Smooth muscle cell (in vitro differentiated cells): ENCODE results near the gene C11orf58. TPM values are rescaled to one million over a fixed set of nuclear protein-coding genes. Genes with fewer than 3 reads are reported as not detected.

Source experiments
- DNase-seq: peaks from one replicate; lab custom pipeline; 2025; ENCODE audit not compliant: unreplicated experiment; lab: John Stamatoyannopoulos, UW
- H2AFZ ChIP-seq: fragments of 200-600 bp; sonication (generic); 2 replicates; pipeline ENCODE4 v1.6.0; 2016; ENCODE audit warnings: antibody characterized with exemption, low read depth, mild to moderate bottlenecking
- H3F3A ChIP-seq: fragments of 200-600 bp; sonication (generic); 2 replicates; pipeline ENCODE4 v1.6.0; 2017; ENCODE audit warnings: antibody characterized with exemption, low read depth
- H3K27ac ChIP-seq: fragments of 200-600 bp; sonication (generic); 2 replicates; pipeline ENCODE4 v1.5.1; 2016; ENCODE audit warnings: low read depth, mild to moderate bottlenecking
- H3K27me3 ChIP-seq: fragments of 200-600 bp; sonication (generic); 2 replicates; pipeline ENCODE4 v1.6.1; 2016; ENCODE audit warnings: low read depth, mild to moderate bottlenecking
- H3K36me3 ChIP-seq: fragments of 200-600 bp; sonication (generic); 2 replicates; pipeline ENCODE4 v1.5.1; 2016; ENCODE audit warnings: low read depth
- H3K4me1 ChIP-seq: fragments of 200-600 bp; sonication (generic); 2 replicates; pipeline ENCODE4 v1.5.1; 2016; ENCODE audit warnings: low read depth
- H3K4me2 ChIP-seq: fragments of 200-600 bp; sonication (generic); 2 replicates; pipeline ENCODE4 v1.6.0; 2016; ENCODE audit warnings: mild to moderate bottlenecking
- H3K4me3 ChIP-seq: fragments of 200-600 bp; sonication (generic); 2 replicates; pipeline ENCODE4 v1.5.1; 2016; ENCODE audit warnings: mild to moderate bottlenecking
- H3K79me2 ChIP-seq: fragments of 200-600 bp; sonication (generic); 2 replicates; pipeline ENCODE4 v1.6.0; 2016; ENCODE audit warnings: low read depth, mild to moderate bottlenecking
- H3K9ac ChIP-seq: fragments of 200-600 bp; sonication (generic); 2 replicates; pipeline ENCODE4 v1.6.0; 2016; ENCODE audit warnings: low read depth
- H3K9me3 ChIP-seq: fragments of 200-600 bp; sonication (generic); replicated peaks from 2 replicates; pipeline ENCODE4 v1.5.1; 2016; ENCODE audit warnings: low read depth
- H4K20me1 ChIP-seq: fragments of 200-600 bp; sonication (generic); 2 replicates; pipeline ENCODE4 v1.6.0; 2016; ENCODE audit warnings: low read depth
- CTCF ChIP-seq: fragments of 200-600 bp; sonication (generic); IDR thresholded peaks from 2 replicates; pipeline ENCODE4 v1.5.1; 2017; ENCODE audit warnings: borderline replicate concordance, mild to moderate bottlenecking, antibody characterized with exemption; ENCODE audit not compliant: insufficient read depth, poor library complexity, severe bottlenecking
- WGBS: methylation state at CpG from one replicate; pipeline ENCODE4 v1.1.7; 2016; ENCODE audit warnings: low lambda C conversion rate; 5-methylcytosine and 5-hydroxymethylcytosine counted together
- polyA plus RNA-seq: library from polyadenylated mRNA; unstranded; fragments of >200 nt; fragmentation: Nextera tagmentation; extraction: Ambion mirVana; gene quantifications from 2 replicates; pipeline ENCODE4 v1.2.1, GENCODE V29; 2016
- total RNA-seq: library from RNA; depleted of rRNA; stranded (reverse); fragments of >200 nt; gene quantifications from 2 replicates; pipeline ENCODE4 v1.2.3, GENCODE V29; 2014

The C11orf58 gene
- total and polyA plus RNA-seq, 2 experiments from 2014 or later: 174 to 183 TPM

- Histone ChIP-seq H3K79me2 (no peaks in the 10 kb centered on the region), H3K4me1 (no peaks in the 10 kb centered on the region), H3K9me3 (no peaks in the 10 kb centered on the region), H3K36me3 (no peaks in the 10 kb centered on the region), H4K20me1 (no peaks in the 10 kb centered on the region), H3K27ac (no peak overlapping the region), H3K4me3 (no peak overlapping the region), H2AFZ (no peak overlapping the region), H3K9ac (no peak overlapping the region), H3K27me3 (no peaks in the 10 kb centered on the region), H3F3A (no peaks in the 10 kb centered on the region), H3K4me2 (no peak overlapping the region)
- 81% methylated on average over 3 of the region's 3 CpGs for WGBS
- no peak for TF ChIP-seq CTCF
- no peak for DNase-seq
Measured at GRCh38 chr11:16722581-16723344, 15.7 kb upstream of the C11orf58 start.

GRCh38 chr11:16727806-16728205, 10.6 kb upstream of the C11orf58 start:
- H4K20me1 ChIP-seq: no peaks in the 10 kb centered on the region
- H3F3A ChIP-seq: no peaks in the 10 kb centered on the region
- H3K27me3 ChIP-seq: no peaks in the 10 kb centered on the region
- H3K79me2 ChIP-seq: no peaks in the 10 kb centered on the region
- no peak for DNase-seq
- no peak overlapping the region for H2AFZ ChIP-seq
- no peak for TF ChIP-seq CTCF
- no peaks in the 10 kb centered on the region for H3K4me1 ChIP-seq
- H3K4me3 ChIP-seq: no peak overlapping the region
- no peak overlapping the region for H3K9ac ChIP-seq
- no peak overlapping the region for H3K27ac ChIP-seq
- H3K36me3 ChIP-seq: no peaks in the 10 kb centered on the region
- H3K4me2 ChIP-seq: no peak overlapping the region
- WGBS: 80% methylated on average over 3 of the region's 3 CpGs
- no peaks in the 10 kb centered on the region for H3K9me3 ChIP-seq

GRCh38 chr11:16737818-16738192, 642 bp upstream of the C11orf58 start:
- no peak for TF ChIP-seq CTCF
- Histone ChIP-seq H3K4me3 (peak overlapping the region; percentile 63), H3F3A (no peaks in the 10 kb centered on the region), H3K36me3 (no peaks in the 10 kb centered on the region), H3K9ac (peak overlapping the region; percentile 99), H2AFZ (peak overlapping the region; percentile 95), H3K4me2 (peak overlapping the region; percentile 98), H3K27ac (peak overlapping the region; percentile 88), H3K27me3 (no peaks in the 10 kb centered on the region), H3K9me3 (no peaks in the 10 kb centered on the region), H4K20me1 (peaks cover 33% of the 10 kb centered on the region), H3K4me1 (peaks cover 22% of the 10 kb centered on the region), H3K79me2 (peaks cover 43% of the 10 kb centered on the region)
- DNase-seq: no peak
- WGBS: 3% methylated on average over 6 of the region's 6 CpGs
